SK-N-SH treated with all-trans-retinoic acid at 6 μM for 48 hours (cell line): ENCODE data around the gene SYNDIG1.

Experiments used
- ARNTL ChIP-seq: fragments of 450-650 bp; formaldehyde crosslinking; IDR thresholded peaks from 2 replicates; pipeline ENCODE4 v1.5.0; 2020; ENCODE audit warnings: low read depth, mild to moderate bottlenecking, moderate library complexity, borderline replicate concordance
- GLIS3 ChIP-seq: fragments of 250-450 bp; sonication (Bioruptor Pico); IDR thresholded peaks from 2 replicates; pipeline ENCODE4 v1.5.0; 2020; ENCODE audit warnings: mild to moderate bottlenecking, moderate library complexity
- PPARA ChIP-seq: fragments of 250-450 bp; sonication (Bioruptor Pico); IDR thresholded peaks from 2 replicates; pipeline ENCODE4 v1.5.0; 2020; ENCODE audit warnings: mild to moderate bottlenecking, borderline replicate concordance
- RARB ChIP-seq: fragments of 250-450 bp; sonication (Bioruptor Pico); IDR thresholded peaks from 2 replicates; pipeline ENCODE4 v1.8.0; 2021; ENCODE audit warnings: mild to moderate bottlenecking, moderate library complexity
- TOX ChIP-seq: fragments of 250-450 bp; sonication (Bioruptor Pico); IDR thresholded peaks from 2 replicates; pipeline ENCODE4 v1.8.0; 2021; ENCODE audit warnings: mild to moderate bottlenecking, moderate library complexity, borderline replicate concordance
- ZC3H10 ChIP-seq: fragments of 250-450 bp; sonication (Bioruptor Pico); IDR thresholded peaks from 2 replicates; pipeline ENCODE4 v1.5.1; 2021; ENCODE audit warnings: mild to moderate bottlenecking, moderate library complexity
- ZFP3 ChIP-seq: fragments of 250-450 bp; sonication (Bioruptor Pico); IDR thresholded peaks from 2 replicates; pipeline ENCODE4 v1.5.0; 2020; ENCODE audit warnings: mild to moderate bottlenecking, moderate library complexity
- ZFP30 ChIP-seq: fragments of 450-650 bp; formaldehyde crosslinking; IDR thresholded peaks from 2 replicates; pipeline ENCODE4 v1.5.0; 2022; ENCODE audit warnings: mild to moderate bottlenecking, moderate library complexity
- ZNF565 ChIP-seq: fragments of 450-650 bp; formaldehyde crosslinking; conservative IDR thresholded peaks from 2 replicates; pipeline ENCODE4 v1.5.0; 2020; ENCODE audit warnings: low read depth, mild to moderate bottlenecking, moderate library complexity
- ZNF8 ChIP-seq: fragments of 450-650 bp; formaldehyde crosslinking; IDR thresholded peaks from 2 replicates; pipeline ENCODE4 v1.5.0; 2020; ENCODE audit warnings: mild to moderate bottlenecking, moderate library complexity
- TF ChIP-seq, protein P1 (sequence below): fragments of 250-450 bp; sonication (Bioruptor Pico); IDR thresholded peaks from 2 replicates; pipeline ENCODE4 v1.8.0; 2020; ENCODE audit warnings: mild to moderate bottlenecking, moderate library complexity, borderline replicate concordance
- TF ChIP-seq, protein P2 (sequence below): fragments of 250-450 bp; sonication (Bioruptor Pico); IDR thresholded peaks from 2 replicates; pipeline ENCODE4 v1.8.0; 2021; ENCODE audit warnings: low read depth, mild to moderate bottlenecking, moderate library complexity, borderline replicate concordance
- TF ChIP-seq, protein P3 (sequence below): fragments of 250-450 bp; sonication (Bioruptor Pico); IDR thresholded peaks from 2 replicates; pipeline ENCODE4 v1.5.0; 2020; ENCODE audit warnings: mild to moderate bottlenecking, moderate library complexity

DNA sequence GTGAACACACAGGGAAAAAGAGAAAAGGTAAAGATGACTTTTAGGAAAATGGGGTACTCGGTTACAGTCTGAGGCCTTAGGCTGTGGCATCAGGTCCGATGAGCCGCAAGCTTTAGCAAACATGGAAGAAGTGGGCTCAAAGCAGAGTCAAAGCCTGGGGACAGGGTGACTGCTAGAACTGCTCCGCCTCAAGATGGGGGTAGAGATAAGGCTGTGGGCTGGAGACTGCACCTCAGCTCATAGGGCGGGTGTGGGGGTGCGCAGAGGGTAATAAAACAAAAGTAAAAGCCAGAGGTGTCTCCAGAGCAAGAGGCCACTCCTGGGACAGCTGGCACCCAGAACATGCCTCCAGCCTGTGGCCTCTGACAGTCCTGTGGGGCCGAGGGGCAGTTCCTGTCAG is 21.3 kb upstream of the SYNDIG1 start:
- TF ChIP-seq ZFP30 (CRISPR knock-in tag) (no peak), ARNTL (CRISPR knock-in tag) (no peak), ZNF8 (CRISPR knock-in tag) (no peak), ZFP3 (CRISPR knock-in tag) (no peak), RARB (CRISPR knock-in tag) (no peak), PPARA (CRISPR knock-in tag) (no peak), ZC3H10 (no peak), GLIS3 (CRISPR knock-in tag) (no peak), ZNF565 (CRISPR knock-in tag) (no peak), TOX (CRISPR knock-in tag) (no peak)
- TF ChIP-seq, protein P1, sequence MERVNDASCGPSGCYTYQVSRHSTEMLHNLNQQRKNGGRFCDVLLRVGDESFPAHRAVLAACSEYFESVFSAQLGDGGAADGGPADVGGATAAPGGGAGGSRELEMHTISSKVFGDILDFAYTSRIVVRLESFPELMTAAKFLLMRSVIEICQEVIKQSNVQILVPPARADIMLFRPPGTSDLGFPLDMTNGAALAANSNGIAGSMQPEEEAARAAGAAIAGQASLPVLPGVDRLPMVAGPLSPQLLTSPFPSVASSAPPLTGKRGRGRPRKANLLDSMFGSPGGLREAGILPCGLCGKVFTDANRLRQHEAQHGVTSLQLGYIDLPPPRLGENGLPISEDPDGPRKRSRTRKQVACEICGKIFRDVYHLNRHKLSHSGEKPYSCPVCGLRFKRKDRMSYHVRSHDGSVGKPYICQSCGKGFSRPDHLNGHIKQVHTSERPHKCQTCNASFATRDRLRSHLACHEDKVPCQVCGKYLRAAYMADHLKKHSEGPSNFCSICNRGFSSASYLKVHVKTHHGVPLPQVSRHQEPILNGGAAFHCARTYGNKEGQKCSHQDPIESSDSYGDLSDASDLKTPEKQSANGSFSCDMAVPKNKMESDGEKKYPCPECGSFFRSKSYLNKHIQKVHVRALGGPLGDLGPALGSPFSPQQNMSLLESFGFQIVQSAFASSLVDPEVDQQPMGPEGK (CRISPR knock-in tag): no peak
- TF ChIP-seq, protein P2, sequence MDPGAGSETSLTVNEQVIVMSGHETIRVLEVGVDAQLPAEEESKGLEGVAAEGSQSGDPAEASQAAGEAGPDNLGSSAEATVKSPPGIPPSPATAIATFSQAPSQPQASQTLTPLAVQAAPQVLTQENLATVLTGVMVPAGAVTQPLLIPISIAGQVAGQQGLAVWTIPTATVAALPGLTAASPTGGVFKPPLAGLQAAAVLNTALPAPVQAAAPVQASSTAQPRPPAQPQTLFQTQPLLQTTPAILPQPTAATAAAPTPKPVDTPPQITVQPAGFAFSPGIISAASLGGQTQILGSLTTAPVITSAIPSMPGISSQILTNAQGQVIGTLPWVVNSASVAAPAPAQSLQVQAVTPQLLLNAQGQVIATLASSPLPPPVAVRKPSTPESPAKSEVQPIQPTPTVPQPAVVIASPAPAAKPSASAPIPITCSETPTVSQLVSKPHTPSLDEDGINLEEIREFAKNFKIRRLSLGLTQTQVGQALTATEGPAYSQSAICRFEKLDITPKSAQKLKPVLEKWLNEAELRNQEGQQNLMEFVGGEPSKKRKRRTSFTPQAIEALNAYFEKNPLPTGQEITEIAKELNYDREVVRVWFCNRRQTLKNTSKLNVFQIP: no peak
- TF ChIP-seq, protein P3, sequence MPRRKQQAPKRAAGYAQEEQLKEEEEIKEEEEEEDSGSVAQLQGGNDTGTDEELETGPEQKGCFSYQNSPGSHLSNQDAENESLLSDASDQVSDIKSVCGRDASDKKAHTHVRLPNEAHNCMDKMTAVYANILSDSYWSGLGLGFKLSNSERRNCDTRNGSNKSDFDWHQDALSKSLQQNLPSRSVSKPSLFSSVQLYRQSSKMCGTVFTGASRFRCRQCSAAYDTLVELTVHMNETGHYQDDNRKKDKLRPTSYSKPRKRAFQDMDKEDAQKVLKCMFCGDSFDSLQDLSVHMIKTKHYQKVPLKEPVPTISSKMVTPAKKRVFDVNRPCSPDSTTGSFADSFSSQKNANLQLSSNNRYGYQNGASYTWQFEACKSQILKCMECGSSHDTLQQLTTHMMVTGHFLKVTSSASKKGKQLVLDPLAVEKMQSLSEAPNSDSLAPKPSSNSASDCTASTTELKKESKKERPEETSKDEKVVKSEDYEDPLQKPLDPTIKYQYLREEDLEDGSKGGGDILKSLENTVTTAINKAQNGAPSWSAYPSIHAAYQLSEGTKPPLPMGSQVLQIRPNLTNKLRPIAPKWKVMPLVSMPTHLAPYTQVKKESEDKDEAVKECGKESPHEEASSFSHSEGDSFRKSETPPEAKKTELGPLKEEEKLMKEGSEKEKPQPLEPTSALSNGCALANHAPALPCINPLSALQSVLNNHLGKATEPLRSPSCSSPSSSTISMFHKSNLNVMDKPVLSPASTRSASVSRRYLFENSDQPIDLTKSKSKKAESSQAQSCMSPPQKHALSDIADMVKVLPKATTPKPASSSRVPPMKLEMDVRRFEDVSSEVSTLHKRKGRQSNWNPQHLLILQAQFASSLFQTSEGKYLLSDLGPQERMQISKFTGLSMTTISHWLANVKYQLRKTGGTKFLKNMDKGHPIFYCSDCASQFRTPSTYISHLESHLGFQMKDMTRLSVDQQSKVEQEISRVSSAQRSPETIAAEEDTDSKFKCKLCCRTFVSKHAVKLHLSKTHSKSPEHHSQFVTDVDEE: no peak
